NCI-H1417 (cell line): ENCODE measurements around the gene STAC3.
"Not testable (repeated sequence)": the region's sequence is repeated elsewhere in the genome, so short reads cannot be mapped to it uniquely, and the experiment has no call there.

Experiments
- DNase-seq, 3 experiments: peaks; one replicate each; lab custom pipeline; 2025; lab: John Stamatoyannopoulos, UW

The STAC3 gene

DNA sequence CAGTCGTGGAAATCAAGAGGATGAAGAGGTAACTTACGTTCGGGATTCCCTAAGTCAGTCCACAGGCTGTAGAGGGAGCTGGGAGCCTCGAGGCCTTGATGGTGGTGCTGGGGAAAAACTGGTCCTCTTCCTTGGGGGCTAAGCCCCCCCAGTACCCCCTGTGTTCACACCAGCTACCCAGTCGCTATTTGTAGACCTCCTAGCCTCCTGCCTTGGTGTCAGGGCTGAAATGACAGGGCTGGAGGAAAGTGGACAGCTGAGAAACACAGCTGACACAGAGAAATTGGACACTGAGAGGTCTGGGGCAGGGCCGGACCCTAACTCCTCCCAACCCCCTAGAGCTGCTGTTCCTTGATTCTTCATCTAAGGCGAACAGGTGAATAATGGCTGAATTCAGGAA lies at the start of gene STAC3:
STAC3 (minus strand) TSS at position 232 of the 400 bp plus-strand sequence. CDS start 1,551 bp downstream, outside the sequence.
- no peak for DNase-seq

DNA sequence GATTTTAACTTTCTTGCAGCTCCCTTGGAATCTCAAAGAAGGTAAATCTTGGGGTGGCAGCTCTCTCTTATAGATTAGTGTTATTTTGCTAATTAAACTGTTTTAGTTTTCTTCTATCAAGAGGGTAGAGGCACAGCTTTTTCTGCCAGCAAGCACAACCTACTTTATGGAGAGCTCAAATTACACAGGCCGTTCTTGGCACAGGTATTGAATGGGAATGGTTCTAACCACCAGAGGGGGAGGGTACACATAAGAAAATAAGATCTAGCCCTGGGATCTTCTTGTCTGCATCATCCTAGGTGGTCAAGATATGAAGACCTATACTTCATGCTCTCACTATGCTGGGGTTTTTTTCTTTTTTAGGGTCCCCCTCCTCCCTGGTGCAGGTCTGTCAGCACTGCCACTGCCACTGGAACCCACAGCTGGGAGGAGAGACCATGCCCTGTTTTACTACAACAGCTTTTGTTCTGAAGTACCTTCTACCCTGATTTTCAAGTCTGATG lies 48.6 kb upstream of the STAC3 start:
- peak in 1 of 3 experiments; percentile 59 for DNase-seq

DNA sequence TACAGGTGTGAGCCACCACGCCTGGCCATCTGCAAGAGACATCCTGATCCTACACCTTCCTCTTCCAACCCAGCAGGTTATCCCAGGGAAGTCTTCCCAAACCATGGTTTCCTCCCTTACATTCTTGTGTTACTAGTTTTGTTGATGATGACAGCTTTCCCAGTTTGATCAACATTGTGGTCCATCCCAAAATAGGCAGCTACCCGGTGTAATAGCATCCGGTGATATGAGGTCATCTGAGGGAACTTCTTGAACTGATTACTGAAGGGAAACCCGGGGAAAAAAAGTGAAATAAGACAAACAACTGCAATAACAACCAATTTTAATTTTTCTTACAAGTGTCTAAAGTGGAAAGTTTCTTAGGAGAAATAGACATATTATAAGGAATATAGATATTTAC lies 45.3 kb upstream of the STAC3 start:
- no peak for DNase-seq

DNA sequence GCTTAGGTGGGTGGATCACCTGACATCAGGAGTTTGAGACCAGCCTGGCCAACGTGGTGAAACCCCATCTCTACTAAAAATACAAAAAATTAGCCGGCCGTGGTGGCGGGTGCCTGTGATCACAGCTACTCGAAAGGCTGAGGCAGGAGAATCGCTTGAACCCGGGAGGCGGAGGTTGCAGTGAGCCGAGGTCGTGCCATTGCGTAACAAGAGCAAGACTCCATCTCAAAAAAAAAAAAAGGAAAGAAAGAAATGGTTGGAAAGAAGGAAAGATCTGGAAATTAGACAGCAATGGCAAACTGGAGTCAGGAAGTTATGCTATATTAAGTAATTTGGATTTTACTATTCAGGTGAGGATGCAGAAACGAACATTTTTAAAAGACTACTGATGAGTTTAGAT lies 31.1 kb upstream of the STAC3 start:
- DNase-seq: not testable (repeated sequence)

DNA sequence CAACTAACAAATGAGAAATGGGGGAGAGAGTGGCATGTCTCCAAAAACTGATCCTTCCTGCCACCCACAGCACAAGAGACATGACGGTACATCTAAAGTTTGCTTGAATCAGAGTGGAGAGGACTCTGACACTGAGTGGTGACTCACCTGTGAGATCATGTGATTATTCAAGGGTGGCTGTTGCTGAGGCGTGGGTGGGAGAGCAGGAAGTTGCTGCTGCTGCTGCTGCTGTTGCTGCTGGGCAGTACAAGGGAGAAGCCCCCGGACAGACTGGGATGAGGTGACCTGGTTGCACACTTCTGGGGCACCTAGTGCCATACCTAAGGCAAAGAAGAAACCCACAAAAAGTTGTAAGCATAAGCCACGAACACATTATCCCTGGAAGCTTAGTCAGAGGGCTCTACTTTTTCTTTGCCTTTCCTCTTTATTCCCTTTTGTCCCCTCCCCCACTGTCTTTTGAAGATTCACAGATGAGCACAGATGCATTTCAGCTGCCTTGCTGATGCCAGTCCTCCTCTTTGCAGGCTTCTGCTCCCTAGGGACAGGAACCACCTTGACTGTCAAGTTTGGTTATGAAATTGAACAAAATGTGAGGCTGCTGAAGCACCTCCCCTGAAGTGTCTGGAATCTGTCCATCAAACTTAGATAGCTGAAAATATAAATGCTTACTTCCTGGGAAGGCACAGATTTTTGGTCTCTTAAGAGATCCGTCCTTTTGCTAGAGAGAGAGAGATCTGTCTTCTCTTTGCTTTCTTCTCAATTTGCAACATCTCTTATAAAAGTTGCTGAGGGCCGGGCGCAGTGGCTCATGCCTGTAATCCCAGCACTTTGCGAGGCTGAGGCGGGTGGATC lies 29.4 kb upstream of the STAC3 start:
- peak in 1 of 3 experiments; percentile 32 for DNase-seq

DNA sequence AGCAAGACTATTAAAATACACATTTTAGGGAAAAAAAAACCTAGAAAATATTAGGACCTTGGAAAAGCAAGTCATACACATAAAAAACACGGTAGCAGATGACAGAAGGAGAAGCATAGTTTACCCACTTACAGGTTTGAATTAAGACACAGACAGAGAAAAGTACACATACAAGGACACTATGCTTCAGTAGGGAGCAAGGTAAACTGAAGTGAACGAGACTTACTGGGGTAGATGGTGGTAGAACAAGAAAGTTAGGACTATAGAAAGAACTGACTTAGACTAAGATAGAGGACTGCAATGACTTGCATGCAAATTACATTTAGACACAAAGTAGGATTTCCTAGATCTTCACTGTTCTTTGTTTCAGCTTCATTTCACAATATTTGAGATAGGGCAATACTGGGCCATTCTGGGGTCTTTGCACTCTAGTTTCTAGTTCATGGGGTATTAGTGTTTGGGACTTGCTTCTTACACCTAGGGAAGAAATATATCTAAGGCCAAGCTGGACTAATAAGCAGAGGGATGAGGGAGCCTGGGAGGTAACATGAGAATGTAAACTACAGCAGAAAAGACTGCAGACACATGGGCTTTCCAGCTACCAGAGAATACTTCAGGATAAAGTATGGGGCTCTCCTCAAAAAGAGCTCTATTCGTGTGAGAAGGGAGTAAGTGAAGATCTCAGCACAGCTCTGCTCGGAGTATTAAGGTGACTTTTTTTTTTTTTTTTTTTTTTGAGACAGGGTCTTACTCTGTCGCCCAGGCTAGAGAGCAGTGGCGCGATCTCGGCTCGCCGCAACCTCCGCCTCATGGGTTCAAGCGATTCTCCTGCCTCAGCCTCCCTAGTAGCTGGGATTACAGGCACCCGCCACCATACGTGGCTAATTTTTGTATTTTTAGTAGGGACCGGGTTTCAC lies 27.7 kb upstream of the STAC3 start:
- no peak for DNase-seq

DNA sequence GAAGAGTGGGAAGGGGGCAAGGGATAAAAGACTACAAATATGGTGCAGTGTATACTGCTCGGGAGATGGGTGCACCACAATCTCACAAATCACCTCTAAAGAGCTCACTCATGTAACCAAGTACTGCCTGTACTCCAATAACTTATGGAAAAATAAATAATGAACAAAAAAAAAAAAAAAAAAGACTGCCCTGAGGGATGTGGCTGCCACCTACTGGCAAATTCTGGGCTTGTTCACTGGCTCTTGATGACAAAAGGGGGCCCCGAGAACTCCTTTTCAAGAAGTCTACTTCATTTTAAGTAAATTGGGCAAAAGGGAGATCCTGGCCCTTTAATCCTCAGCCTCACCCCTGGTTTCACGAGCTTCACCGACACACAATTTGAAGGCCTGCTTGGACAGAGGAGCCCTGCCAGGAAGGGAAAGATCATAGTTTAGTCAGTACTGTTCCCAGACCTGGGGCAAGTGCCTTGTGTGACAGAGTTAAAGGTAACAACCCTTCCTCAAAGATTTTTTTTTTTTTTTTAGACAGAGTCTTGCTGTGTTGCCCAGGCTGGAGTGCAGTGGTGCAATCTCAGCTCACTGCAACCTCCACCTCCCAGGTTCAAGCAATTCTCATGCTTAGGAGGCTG lies 26.1 kb upstream of the STAC3 start:
- peak; percentile 8 to 54 (median 16) for DNase-seq

DNA sequence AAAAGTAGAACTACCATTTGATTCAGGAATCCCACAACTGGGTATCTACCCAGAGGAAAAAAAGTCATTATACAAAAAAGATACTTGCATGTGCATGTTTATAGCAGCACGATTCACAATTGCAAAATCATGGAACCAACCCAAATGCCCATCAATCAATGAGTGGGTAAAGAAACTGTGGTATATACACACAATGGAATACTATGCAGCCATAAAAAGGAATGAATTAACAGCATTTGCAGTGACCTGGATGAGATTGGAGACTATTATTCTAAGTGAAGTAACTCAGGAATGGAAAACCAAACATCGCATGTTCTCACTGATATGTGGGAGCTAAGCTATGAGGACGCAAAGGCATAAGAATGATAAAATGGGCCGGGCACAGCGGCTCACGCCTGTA lies 25.2 kb upstream of the STAC3 start:
- not testable (repeated sequence) for DNase-seq

DNA sequence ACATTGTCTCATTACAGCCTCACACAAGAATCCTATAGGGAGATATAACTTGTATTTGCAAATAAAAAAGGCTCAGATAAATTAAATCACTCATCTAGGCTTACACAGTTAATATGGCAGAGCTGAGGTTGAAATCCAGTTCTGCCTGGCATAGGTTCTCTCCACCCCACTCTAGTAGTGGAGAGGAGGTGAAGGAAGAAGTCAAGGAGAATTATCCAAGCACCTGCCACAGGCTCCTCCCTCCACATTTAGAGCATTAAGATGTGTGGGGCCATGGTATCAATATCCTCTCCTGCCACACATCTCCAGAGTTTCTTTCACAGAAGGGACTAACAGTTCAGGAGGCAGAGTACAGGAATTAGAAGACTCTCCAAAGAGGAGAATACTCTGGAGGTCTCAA lies 22.5 kb upstream of the STAC3 start:
- DNase-seq: no peak

DNA sequence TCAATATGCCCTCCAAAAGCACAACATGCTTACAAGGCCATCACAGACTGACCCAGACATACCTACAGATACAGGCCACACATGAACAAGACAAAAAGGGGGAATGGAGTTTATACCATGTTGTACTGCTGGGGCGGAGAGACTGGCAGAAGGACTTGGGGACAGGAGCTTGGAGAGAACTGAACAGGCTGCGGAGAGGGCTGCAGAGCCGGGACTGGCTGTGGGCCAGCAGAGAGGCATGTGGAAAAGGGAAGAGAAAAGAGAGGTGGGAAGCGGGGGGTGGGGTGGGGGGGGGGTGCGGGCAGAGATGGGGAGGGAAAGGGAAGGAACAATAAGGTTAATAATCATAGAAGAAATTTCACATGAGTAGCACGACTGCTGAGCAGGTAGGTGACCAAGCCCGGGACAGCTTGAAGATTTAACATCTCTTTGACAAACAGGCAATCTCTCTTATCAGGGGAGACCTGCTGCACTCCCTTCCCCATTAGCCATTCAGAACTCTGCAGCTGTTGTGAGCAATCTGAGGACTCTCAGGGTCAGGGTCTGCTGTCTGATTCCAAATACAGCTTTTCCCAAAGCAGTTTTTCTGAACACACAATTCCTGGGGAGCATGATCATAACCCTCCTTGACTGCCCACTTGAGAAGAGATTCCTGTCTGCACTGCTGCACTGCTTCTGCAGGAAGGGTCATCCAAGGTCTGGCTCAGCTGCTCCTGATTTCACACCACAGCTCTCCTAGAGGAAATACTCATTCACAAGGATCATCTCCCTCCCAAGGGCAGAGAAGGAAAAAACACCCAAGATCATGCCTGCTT lies 21.6 kb upstream of the STAC3 start:
- peak in 1 of 3 experiments; percentile 66 for DNase-seq

DNA sequence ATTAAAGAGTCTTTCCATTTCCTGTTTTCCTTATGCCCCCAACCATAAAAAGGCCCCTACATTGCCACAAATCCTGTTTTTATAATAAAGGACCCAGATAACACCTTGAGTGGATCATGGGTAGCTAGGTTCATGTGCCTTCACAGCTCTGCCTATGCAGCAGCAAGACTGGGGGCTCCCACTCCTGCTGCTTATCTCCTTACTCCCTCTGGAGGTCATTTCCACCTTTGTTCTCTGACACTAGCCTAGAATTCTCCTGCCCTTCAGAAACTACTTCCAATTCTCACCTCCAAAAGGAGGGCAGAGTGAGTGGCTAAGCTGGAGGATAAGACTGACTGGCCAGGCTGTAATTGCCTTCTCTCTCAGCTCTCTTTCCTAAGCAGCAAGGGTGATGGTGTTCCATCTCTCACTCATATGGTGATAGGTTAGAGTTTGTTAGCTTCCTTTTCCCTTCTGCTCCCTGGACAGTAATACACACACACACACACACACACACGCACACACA lies 20.0 kb upstream of the STAC3 start:
- peak in 1 of 3 experiments; percentile 21 for DNase-seq

DNA sequence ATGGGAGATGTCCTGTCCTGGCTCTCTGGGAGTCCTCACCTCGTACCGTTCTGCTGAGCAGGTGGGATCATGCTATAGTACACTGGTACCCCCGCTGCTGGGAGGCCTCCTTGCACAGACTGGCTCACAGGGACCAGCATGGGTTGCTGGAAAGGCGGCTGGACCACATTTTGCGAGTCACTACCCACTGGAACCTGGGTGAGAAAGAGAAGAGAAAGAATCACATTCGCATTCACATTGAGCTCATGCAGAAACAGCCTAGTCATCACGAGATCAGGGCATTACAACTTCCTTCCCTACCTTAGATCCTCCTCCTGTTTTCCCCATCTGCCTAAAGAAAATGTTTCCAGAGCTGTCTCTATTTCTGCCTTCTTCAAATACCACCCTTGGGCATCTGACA lies 17.3 kb upstream of the STAC3 start:
- DNase-seq: no peak

DNA sequence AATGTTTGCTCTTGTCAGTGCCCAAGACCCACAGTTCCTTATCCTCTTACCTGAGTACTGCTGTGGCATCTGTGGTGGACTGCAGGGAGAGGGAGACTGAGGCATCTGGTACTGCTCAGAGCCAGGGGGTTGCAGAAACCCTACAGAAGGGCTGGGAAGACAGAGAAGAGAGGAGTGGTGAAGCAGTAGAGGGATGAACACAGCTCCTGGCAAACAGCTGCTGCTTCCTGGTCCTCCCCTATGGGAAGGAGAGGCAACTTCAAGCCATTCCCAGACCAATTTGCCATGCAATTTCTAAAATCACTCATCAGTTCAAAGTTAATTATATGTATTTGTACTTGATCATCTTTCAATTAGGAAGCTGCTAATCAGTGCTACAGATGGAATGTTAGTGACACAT lies 15.7 kb upstream of the STAC3 start:
- no peak for DNase-seq

DNA sequence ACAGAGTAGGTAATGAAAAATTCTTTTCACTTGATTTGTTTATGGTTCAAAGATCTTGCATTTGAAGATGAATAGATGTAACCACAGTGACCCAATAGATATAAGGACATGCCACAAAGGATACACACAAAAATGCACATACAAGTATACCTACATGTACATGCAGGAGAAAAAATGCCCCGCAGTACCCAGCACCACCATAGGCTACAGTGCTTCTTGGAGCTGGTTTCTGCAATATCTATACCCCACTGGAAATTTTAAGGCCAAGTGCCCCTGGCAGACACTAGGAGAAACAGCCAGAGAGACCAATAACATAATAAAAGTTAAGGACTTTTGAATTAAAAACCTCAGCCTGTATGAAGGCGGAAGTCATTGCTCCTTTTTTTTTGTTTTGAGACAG lies 12.1 kb upstream of the STAC3 start:
- DNase-seq: no peak

DNA sequence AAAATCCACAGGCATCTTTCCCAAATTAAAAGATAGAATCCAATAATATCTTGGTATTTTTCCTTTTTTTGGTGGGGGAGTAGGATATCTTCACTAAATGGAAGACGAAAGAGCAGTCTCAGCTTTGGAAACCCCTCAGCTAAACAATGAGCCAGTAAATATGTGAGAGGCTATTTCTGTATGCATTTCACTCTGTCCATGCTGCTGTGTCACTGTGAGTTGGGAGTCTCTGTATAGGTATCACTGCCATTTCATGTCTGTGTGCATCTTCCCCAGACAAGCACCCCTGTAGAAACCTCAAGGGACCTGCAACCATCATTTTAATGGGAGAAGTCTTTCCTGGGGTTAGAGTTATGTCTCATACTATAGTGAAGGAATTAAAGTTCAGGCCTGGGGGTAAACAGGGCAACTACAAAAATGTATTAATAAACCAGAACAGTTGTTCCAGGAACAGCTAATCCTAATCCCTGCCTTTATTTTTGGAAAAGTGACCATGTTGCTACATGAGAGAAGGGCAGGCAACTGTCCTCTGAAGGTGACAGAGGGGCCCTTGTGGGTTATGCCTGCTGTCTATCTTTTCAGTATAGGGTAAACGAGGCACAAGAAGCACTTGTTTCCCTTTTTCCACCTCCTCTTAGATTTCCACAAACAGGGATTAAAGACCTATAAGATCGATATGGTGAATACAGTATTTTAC lies 11.3 kb upstream of the STAC3 start:
- peak in 1 of 3 experiments; percentile 73 for DNase-seq

DNA sequence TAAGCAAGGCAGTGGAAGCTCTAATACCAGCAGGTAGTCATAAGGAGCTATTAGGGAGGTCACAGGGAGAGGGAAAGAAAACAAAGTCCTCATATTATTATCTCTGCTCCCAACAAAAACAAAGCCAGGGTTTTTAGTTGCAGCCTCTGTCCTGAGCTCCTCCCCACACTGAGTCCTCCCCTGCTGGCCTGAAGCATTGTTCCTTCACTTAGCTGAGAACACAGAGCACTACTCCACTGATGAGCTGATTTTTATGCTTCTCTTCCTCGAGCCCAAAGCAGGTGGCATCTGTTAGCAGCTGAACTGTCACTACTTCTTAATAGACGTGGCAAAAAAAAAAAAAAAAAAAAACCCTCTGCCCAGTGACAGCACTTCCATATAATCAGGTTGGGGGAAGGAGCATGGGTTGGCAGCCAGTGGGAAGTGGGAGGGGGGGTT lies 10.5 kb upstream of the STAC3 start:
- peak; percentile 67 to 97 (median 91) for DNase-seq

DNA sequence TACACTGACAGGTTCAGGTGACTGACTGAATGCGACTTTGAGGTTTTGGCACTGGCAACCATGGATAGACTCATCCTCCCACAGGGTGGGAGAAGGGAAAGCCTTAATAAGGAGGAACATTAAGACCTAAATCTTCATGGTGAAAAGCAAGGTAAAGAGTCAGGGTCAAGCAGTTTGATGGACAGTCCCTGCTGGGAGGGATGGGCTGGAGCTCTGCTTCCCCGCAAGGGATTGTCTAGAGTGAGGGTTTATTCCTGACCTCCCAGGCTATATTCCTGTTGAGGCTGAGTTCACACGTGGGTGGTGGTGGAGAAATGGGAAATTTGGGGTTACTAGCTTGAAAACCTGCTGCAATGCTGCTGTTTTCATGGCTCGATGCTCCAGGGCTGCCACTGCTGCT lies 9.4 kb upstream of the STAC3 start:
- DNase-seq: peak in 1 of 3 experiments; percentile 51

DNA sequence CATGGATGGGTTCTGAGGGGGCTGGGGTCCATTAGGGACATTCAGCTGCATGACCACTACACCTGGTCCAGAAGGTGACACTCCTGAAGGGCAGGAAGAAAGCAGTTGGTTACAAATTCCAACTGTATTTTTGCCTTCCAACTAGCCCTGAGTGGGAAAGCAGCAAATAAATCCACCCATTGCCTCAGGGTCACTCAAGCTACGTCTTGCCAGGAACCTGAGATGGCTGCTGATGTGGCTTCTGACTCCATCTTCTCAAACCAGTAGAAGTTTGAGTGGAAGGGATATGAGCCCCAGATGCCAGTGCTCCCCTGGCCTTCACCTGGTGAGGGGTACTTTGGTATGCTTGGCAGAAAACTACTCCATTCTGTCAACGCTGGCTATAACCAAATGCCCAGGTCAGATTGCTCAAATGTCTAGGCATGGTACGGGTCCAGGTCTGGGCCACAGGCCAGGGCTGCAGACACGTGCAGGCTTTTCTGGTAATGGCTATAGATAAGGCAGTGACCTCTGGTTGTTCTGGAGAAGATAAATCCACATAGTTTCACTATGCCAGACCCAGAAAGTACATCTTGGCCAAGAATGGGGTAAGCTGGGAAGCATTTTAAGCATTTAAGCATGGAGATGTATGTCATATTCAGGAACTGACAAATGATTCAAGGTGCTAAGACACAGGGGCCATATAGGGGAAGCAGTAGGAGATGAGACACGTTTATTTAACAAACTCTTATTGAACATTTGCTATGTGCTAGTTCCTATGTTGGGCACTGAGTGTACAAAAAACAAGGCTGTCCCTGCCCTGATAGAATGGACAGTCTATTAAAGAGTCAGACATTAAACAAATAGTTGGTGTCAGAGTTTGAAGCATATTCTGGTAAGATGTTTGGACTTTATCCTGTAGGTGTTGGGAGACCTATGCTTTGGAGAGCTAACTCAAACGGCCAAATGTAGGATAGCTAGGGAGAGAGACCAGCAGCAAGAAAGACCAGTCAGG lies 8.3 kb upstream of the STAC3 start:
- DNase-seq: no peak

DNA sequence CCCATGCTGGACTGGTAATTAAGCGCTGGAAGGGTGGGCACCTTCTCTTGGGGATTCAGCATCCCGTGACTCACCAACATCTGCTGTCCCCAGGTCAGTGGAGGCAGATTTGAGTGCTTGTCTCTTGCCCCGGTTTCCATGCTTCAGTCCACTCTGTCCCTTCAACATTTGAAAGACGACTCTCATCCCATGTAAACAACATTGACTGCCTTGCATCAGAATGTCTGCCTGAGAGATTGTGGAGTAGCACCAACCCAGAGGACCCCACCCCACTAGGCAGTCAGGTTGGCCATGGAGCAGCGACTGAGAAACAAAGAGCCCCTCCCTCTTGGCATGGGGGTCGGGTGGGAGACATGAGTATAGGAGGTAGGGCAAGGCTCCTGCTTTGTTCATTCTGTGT lies 4.9 kb upstream of the STAC3 start:
- DNase-seq: no peak
